WTC11 (cell line): ENCODE measurements around the gene ZBTB48. TPM values are rescaled to one million over a fixed set of nuclear protein-coding genes. Genes with fewer than 3 reads are reported as not detected.

Experiments used
- ATAC-seq: fragments of 200-7000 bp; cut with Tn5 transposase; 2 replicates; pipeline ENCODE4 v1.10.0; 2021; ENCODE audit warnings: mild to moderate bottlenecking, moderate library complexity
- CTCF ChIA-PET: fragments of 300-600 bp; sonication (Branson Sonifier 250); formaldehyde crosslinking; loops from one replicate; lab custom pipeline; 2021; ENCODE audit warnings: antibody characterized with exemption; lab: Charles Lee
- POLR2A ChIA-PET: fragments of 350-600 bp; sonication (Branson Sonifier 250); formaldehyde crosslinking; loops from one replicate; lab custom pipeline; 2021; ENCODE audit warnings: antibody characterized with exemption; lab: Charles Lee
- DNase-seq: peaks from one replicate; pipeline ENCODE4 v3.0.0; 2021; ENCODE audit warnings: low spot score
- H3K27ac Mint-ChIP-seq: 2 replicates; pipeline ENCODE4 v1.8.0; 2021; ENCODE audit warnings: mixed read lengths
- H3K27me3 Mint-ChIP-seq: 2 replicates; pipeline ENCODE4 v1.8.0; 2021; ENCODE audit warnings: low read depth, mild to moderate bottlenecking, moderate library complexity, mixed read lengths
- H3K36me3 Mint-ChIP-seq: 2 replicates; pipeline ENCODE4 v1.8.0; 2021; ENCODE audit warnings: mixed read lengths
- H3K4me1 Mint-ChIP-seq: 2 replicates; pipeline ENCODE4 v1.8.0; 2022; ENCODE audit warnings: mixed read lengths
- H3K4me3 Mint-ChIP-seq: 2 replicates; pipeline ENCODE4 v1.8.0; 2021; ENCODE audit warnings: mild to moderate bottlenecking, moderate library complexity, mixed read lengths
- H3K9me3 Mint-ChIP-seq: 2 replicates; pipeline ENCODE4 v1.8.0; 2021; ENCODE audit warnings: mixed read lengths
- CREM ChIP-seq: sonication (generic); formaldehyde crosslinking; IDR thresholded peaks from 2 replicates; pipeline ENCODE4 v1.8.1; 2022; ENCODE audit warnings: mild to moderate bottlenecking, missing genetic modification reagents, moderate library complexity
- ETV6 ChIP-seq: sonication (generic); formaldehyde crosslinking; IDR thresholded peaks from 2 replicates; pipeline ENCODE4 v1.8.1; 2022; ENCODE audit warnings: mild to moderate bottlenecking, missing genetic modification reagents
- GRHL2 ChIP-seq: fragments of 250-450 bp; sonication (Bioruptor Pico); IDR thresholded peaks from 2 replicates; pipeline ENCODE4 v1.8.0; 2022; ENCODE audit warnings: mild to moderate bottlenecking, moderate library complexity; ENCODE audit not compliant: insufficient replicate concordance, severe bottlenecking
- HMGA2 ChIP-seq: fragments of 250-450 bp; sonication (Bioruptor Pico); IDR thresholded peaks from 2 replicates; pipeline ENCODE4 v1.4.0; 2021; ENCODE audit warnings: mild to moderate bottlenecking, moderate library complexity
- MXD4 ChIP-seq: fragments of 250-450 bp; sonication (Bioruptor Pico); IDR thresholded peaks from 2 replicates; pipeline ENCODE4 v1.8.0; 2021; ENCODE audit warnings: mild to moderate bottlenecking, moderate library complexity, borderline replicate concordance
- MYBL2 ChIP-seq: sonication (generic); formaldehyde crosslinking; IDR thresholded peaks from 2 replicates; pipeline ENCODE4 v1.8.1; 2023; ENCODE audit warnings: mild to moderate bottlenecking, moderate library complexity, missing genetic modification reagents
- NFE2L1 ChIP-seq: sonication (generic); formaldehyde crosslinking; IDR thresholded peaks from 2 replicates; pipeline ENCODE4 v1.8.1; 2023; ENCODE audit warnings: missing genetic modification reagents
- PRRX2 ChIP-seq: fragments of 250-450 bp; sonication (Bioruptor Pico); IDR thresholded peaks from 2 replicates; pipeline ENCODE4 v1.8.0; 2021; ENCODE audit warnings: mild to moderate bottlenecking
- RELA ChIP-seq: sonication (generic); formaldehyde crosslinking; IDR thresholded peaks from 2 replicates; pipeline ENCODE4 v1.8.1; 2022; ENCODE audit warnings: missing genetic modification reagents, mild to moderate bottlenecking, borderline replicate concordance
- SMAD3 ChIP-seq: sonication (generic); formaldehyde crosslinking; IDR thresholded peaks from 2 replicates; pipeline ENCODE4 v1.8.0; 2022; ENCODE audit warnings: missing genetic modification reagents, mild to moderate bottlenecking, borderline replicate concordance
- TCF7 ChIP-seq: sonication (generic); formaldehyde crosslinking; IDR thresholded peaks from 2 replicates; pipeline ENCODE4 v1.8.0; 2022; ENCODE audit warnings: mild to moderate bottlenecking, low read depth, missing genetic modification reagents, moderate library complexity
- TP53 ChIP-seq: sonication (generic); formaldehyde crosslinking; IDR thresholded peaks from 2 replicates; pipeline ENCODE4 v1.8.1; 2023; ENCODE audit warnings: mild to moderate bottlenecking, missing genetic modification reagents
- ZNF121 ChIP-seq: sonication (generic); formaldehyde crosslinking; IDR thresholded peaks from 2 replicates; pipeline ENCODE4 v1.8.0; 2023; ENCODE audit warnings: missing genetic modification reagents
- ZNF219 ChIP-seq: sonication (generic); formaldehyde crosslinking; IDR thresholded peaks from 2 replicates; pipeline ENCODE4 v1.8.0; 2023; ENCODE audit warnings: missing genetic modification reagents, mild to moderate bottlenecking, borderline replicate concordance
- ZNF263 ChIP-seq: sonication (generic); formaldehyde crosslinking; IDR thresholded peaks from 2 replicates; pipeline ENCODE4 v1.8.1; 2022; ENCODE audit warnings: low read depth, mild to moderate bottlenecking, moderate library complexity, missing genetic modification reagents
- ZNF317 ChIP-seq: sonication (generic); formaldehyde crosslinking; IDR thresholded peaks from 2 replicates; pipeline ENCODE4 v1.8.1; 2023; ENCODE audit warnings: low read depth, mild to moderate bottlenecking, moderate library complexity, missing genetic modification reagents, borderline replicate concordance
- total RNA-seq: library from RNA; stranded (reverse); gene quantifications from 3 replicates; pipeline ENCODE4 v1.2.3, GENCODE V29; 2021
- TF ChIP-seq, protein P1 (sequence below): sonication (generic); formaldehyde crosslinking; IDR thresholded peaks from 2 replicates; pipeline ENCODE4 v1.8.1; 2022; ENCODE audit warnings: mild to moderate bottlenecking, moderate library complexity, missing genetic modification reagents
- TF ChIP-seq, protein P2 (sequence below): sonication (generic); formaldehyde crosslinking; IDR thresholded peaks from 2 replicates; pipeline ENCODE4 v1.8.1; 2023; ENCODE audit warnings: mild to moderate bottlenecking, missing genetic modification reagents
- TF ChIP-seq, protein P3 (sequence below): sonication (generic); formaldehyde crosslinking; IDR thresholded peaks from 2 replicates; pipeline ENCODE4 v1.8.0; 2022; ENCODE audit warnings: mild to moderate bottlenecking, missing genetic modification reagents
- TF ChIP-seq, protein P4 (sequence below): fragments of 250-450 bp; sonication (Bioruptor Pico); IDR thresholded peaks from 2 replicates; pipeline ENCODE4 v1.8.0; 2021; ENCODE audit warnings: mild to moderate bottlenecking
- TF ChIP-seq, protein P5 (sequence below): sonication (generic); formaldehyde crosslinking; IDR thresholded peaks from 2 replicates; pipeline ENCODE4 v1.8.1; 2023; ENCODE audit warnings: mild to moderate bottlenecking, missing genetic modification reagents, moderate library complexity
- TF ChIP-seq, protein P6 (sequence below): fragments of 250-450 bp; sonication (Bioruptor Pico); IDR thresholded peaks from 2 replicates; pipeline ENCODE4 v1.9.0; 2021; ENCODE audit warnings: mild to moderate bottlenecking

Gene ZBTB48
- total RNA-seq, 1 experiment from 2014 or later, result 29.1 TPM

DNA sequence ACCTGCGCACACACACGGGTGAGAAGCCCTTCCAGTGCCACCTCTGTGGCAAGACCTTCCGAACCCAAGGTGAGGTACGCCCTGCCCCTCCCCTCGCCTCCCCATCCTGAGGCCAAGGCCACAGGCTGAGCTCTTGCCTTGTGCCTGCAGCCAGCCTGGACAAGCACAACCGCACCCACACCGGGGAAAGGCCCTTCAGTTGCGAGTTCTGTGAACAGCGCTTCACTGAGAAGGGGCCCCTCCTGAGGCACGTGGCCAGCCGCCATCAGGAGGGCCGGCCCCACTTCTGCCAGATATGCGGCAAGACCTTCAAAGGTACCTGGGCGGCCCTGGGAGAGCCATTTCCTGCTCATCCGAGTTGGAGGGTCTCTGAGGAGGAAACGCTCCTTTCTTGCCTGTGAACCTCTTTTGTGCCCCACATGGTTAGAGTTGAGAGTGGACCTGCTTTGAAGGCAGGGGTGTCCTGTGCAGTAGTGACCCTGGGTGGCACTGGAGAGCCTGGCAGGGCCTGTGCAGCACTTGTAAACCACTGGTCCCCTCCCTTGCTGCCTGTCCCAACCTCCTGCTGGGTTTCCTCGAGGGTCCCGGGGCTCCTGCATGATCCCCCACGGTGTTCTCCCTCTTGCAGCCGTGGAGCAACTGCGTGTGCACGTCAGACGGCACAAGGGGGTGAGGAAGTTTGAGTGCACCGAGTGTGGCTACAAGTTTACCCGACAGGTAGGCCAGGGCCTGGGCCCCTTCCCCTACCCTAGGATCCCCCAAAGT lies 8.5 kb downstream of the ZBTB48 start:
- H3K4me1 Mint-ChIP-seq, result peaks cover 3% of the 10 kb centered on the region; the same call in 1 of the 2 replicates
- POLR2A ChIA-PET, result interaction anchor here (0.9 kb wide), 1 partner anchor 8 kb away, joined by 3 read pairs; no protein-coding TSS in a partner anchor
- no peaks in the 10 kb centered on the region for H3K9me3 Mint-ChIP-seq
- TF ChIP-seq NFE2L1 (CRISPR knock-in tag) (no peak), ZNF263 (no peak), TCF7 (CRISPR knock-in tag) (no peak), ZNF317 (CRISPR knock-in tag) (no peak), TP53 (no peak), HMGA2 (no peak), ZNF121 (CRISPR knock-in tag) (no peak), PRRX2 (CRISPR knock-in tag) (no peak)
- TF ChIP-seq, protein P1, sequence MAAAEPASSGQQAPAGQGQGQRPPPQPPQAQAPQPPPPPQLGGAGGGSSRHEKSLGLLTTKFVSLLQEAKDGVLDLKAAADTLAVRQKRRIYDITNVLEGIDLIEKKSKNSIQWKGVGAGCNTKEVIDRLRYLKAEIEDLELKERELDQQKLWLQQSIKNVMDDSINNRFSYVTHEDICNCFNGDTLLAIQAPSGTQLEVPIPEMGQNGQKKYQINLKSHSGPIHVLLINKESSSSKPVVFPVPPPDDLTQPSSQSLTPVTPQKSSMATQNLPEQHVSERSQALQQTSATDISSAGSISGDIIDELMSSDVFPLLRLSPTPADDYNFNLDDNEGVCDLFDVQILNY, result no peak
- TF ChIP-seq, protein P2, sequence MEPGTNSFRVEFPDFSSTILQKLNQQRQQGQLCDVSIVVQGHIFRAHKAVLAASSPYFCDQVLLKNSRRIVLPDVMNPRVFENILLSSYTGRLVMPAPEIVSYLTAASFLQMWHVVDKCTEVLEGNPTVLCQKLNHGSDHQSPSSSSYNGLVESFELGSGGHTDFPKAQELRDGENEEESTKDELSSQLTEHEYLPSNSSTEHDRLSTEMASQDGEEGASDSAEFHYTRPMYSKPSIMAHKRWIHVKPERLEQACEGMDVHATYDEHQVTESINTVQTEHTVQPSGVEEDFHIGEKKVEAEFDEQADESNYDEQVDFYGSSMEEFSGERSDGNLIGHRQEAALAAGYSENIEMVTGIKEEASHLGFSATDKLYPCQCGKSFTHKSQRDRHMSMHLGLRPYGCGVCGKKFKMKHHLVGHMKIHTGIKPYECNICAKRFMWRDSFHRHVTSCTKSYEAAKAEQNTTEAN (CRISPR knock-in tag), result no peak
- CTCF ChIA-PET, result interaction anchor here (0.8 to 1.5 kb wide), 4 partner anchors 9 to 58 kb away, joined by 3 to 4 read pairs (median 3); partner anchors contain the start of gene ZBTB48
- H3K36me3 Mint-ChIP-seq, result peaks cover 6% of the 10 kb centered on the region; the same call in 1 of the 2 replicates
- no peak overlapping the region for H3K27ac Mint-ChIP-seq
- no peaks in the 10 kb centered on the region for H3K27me3 Mint-ChIP-seq
- no peak overlapping the region for H3K4me3 Mint-ChIP-seq
- ATAC-seq, result no peak
- DNase-seq, result no peak

DNA sequence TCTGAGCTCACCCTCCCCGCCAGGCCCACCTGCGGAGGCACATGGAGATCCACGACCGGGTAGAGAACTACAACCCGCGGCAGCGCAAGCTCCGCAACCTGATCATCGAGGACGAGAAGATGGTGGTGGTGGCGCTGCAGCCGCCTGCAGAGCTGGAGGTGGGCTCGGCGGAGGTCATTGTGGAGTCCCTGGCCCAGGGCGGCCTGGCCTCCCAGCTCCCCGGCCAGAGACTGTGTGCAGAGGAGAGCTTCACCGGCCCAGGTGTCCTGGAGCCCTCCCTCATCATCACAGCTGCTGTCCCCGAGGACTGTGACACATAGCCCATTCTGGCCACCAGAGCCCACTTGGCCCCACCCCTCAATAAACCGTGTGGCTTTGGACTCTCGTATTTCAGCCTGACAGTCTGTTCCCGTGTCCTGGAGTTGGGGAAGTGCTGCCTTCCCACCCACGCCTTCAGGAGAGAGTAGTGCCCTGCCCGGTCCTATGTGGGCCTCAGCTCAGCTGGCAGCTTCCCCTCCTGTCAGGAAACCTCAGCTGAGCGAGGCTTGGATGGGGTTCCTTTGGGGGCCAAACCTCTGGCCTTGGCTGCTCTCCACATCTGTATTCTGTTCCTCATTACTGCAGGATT lies 9.2 kb downstream of the ZBTB48 start:
- ChIA-PET POLR2A (interaction anchor here (0.9 kb wide), 1 partner anchor 8 kb away, joined by 3 read pairs; no protein-coding TSS in a partner anchor), CTCF (interaction anchor here (0.8 to 1.5 kb wide), 3 partner anchors 9 to 58 kb away, joined by 3 read pairs; partner anchors contain the start of gene ZBTB48)
- Mint-ChIP-seq H3K27ac (no peak overlapping the region; the same call in 1 of the 2 replicates), H3K9me3 (no peaks in the 10 kb centered on the region), H3K4me3 (no peak overlapping the region), H3K36me3 (peaks cover 9% of the 10 kb centered on the region), H3K27me3 (no peaks in the 10 kb centered on the region), H3K4me1 (peaks cover 3% of the 10 kb centered on the region; the same call in 1 of the 2 replicates)
- DNase-seq, result no peak
- ATAC-seq, result no peak
- TF ChIP-seq ETV6 (no peak), CREM (CRISPR knock-in tag) (no peak), SMAD3 (no peak)
- TF ChIP-seq, protein P3, sequence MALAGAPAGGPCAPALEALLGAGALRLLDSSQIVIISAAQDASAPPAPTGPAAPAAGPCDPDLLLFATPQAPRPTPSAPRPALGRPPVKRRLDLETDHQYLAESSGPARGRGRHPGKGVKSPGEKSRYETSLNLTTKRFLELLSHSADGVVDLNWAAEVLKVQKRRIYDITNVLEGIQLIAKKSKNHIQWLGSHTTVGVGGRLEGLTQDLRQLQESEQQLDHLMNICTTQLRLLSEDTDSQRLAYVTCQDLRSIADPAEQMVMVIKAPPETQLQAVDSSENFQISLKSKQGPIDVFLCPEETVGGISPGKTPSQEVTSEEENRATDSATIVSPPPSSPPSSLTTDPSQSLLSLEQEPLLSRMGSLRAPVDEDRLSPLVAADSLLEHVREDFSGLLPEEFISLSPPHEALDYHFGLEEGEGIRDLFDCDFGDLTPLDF (CRISPR knock-in tag), result no peak

DNA sequence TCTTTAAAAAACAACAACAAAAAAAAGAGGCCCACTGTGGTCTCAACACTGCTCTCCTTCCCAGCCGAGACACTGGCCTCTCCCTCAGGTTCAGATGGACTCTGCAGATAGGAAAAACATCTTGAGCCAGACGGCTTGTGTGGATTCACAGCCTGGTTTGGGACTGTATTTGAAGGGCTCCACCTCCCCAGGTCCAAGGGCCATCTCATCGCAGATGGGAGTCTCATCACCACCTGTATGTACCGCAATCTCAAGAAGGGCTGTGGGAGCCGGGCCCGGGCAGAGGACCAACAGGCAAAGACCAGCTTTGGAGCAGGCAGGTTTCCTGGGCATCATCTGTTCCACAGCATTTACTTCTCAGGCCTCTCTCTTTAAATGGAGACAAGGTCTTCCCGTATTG lies 10.3 kb downstream of the ZBTB48 start:
- ATAC-seq (no peak), DNase-seq (no peak)
- Mint-ChIP-seq H3K27me3 (no peaks in the 10 kb centered on the region), H3K4me3 (no peak overlapping the region), H3K36me3 (peaks cover 14% of the 10 kb centered on the region), H3K4me1 (no peaks in the 10 kb centered on the region), H3K9me3 (no peaks in the 10 kb centered on the region), H3K27ac (no peak overlapping the region)
- CTCF ChIA-PET, result interaction anchor here (0.7 to 1.5 kb wide), 2 partner anchors 10 to 67 kb away, joined by 3 read pairs; partner anchors contain the start of gene ZBTB48
- POLR2A ChIA-PET, result no interaction called here
- TF ChIP-seq, protein P4, sequence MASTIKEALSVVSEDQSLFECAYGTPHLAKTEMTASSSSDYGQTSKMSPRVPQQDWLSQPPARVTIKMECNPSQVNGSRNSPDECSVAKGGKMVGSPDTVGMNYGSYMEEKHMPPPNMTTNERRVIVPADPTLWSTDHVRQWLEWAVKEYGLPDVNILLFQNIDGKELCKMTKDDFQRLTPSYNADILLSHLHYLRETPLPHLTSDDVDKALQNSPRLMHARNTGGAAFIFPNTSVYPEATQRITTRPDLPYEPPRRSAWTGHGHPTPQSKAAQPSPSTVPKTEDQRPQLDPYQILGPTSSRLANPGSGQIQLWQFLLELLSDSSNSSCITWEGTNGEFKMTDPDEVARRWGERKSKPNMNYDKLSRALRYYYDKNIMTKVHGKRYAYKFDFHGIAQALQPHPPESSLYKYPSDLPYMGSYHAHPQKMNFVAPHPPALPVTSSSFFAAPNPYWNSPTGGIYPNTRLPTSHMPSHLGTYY, result no peak
- TF ChIP-seq, protein P5, sequence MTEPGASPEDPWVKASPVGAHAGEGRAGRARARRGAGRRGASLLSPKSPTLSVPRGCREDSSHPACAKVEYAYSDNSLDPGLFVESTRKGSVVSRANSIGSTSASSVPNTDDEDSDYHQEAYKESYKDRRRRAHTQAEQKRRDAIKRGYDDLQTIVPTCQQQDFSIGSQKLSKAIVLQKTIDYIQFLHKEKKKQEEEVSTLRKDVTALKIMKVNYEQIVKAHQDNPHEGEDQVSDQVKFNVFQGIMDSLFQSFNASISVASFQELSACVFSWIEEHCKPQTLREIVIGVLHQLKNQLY (CRISPR knock-in tag), result no peak
- TF ChIP-seq RELA (no peak), ZNF219 (CRISPR knock-in tag) (no peak), GRHL2 (no peak), MXD4 (CRISPR knock-in tag) (no peak), MYBL2 (CRISPR knock-in tag) (no peak)
- TF ChIP-seq, protein P6, sequence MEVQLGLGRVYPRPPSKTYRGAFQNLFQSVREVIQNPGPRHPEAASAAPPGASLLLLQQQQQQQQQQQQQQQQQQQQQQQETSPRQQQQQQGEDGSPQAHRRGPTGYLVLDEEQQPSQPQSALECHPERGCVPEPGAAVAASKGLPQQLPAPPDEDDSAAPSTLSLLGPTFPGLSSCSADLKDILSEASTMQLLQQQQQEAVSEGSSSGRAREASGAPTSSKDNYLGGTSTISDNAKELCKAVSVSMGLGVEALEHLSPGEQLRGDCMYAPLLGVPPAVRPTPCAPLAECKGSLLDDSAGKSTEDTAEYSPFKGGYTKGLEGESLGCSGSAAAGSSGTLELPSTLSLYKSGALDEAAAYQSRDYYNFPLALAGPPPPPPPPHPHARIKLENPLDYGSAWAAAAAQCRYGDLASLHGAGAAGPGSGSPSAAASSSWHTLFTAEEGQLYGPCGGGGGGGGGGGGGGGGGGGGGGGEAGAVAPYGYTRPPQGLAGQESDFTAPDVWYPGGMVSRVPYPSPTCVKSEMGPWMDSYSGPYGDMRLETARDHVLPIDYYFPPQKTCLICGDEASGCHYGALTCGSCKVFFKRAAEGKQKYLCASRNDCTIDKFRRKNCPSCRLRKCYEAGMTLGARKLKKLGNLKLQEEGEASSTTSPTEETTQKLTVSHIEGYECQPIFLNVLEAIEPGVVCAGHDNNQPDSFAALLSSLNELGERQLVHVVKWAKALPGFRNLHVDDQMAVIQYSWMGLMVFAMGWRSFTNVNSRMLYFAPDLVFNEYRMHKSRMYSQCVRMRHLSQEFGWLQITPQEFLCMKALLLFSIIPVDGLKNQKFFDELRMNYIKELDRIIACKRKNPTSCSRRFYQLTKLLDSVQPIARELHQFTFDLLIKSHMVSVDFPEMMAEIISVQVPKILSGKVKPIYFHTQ (CRISPR knock-in tag), result no peak
